SHP77 (cell line): Measurements from ENCODE around the gene TNFSF12.
A peak's percentile ranks its signal among the peaks of the same experiment; 100 is the strongest.
"Not testable (repeated sequence)": the region's sequence is repeated elsewhere in the genome, so short reads cannot be mapped to it uniquely, and the experiment has no call there.

Experiments used
- DNase-seq, 2 experiments: peaks; one replicate each; lab custom pipeline; 2025; lab: John Stamatoyannopoulos, UW

The TNFSF12 gene

DNA sequence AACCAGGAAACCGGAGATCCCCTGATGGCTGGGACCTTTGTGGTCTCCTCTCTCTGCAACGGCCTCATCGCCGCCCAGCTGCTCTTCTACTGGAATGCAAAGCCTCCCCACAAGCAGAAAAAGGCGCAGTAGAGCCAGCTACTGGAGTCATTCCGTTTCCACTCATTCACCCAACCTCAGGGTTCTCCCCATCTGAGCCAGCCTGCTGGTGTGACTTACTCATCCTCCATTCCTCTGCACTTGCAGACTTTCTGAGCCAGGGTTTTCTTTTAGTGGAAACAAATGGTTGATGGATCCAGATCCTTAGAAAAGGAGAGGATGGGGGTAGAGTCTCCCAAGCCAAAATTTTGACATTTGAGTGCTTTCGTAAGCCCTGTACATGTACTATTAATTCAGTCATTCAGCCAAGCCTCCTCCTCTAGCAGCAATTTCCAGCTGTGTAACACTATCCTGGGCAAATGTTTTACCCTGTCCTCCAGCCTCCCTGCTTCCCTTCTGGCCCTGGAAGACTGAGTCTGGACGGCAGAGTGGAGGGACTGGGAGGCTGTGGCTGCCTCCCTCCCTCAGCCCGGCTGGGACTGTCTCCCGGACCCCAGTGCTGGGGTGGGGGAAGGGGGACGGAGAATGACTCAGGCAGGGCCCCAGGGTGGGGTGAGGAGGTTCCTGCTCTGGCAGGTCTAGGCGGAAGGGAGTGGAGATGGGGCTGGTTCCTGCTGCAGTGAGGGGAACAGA, 38.7 kb downstream of the TNFSF12 start:
- no peak for DNase-seq

DNA sequence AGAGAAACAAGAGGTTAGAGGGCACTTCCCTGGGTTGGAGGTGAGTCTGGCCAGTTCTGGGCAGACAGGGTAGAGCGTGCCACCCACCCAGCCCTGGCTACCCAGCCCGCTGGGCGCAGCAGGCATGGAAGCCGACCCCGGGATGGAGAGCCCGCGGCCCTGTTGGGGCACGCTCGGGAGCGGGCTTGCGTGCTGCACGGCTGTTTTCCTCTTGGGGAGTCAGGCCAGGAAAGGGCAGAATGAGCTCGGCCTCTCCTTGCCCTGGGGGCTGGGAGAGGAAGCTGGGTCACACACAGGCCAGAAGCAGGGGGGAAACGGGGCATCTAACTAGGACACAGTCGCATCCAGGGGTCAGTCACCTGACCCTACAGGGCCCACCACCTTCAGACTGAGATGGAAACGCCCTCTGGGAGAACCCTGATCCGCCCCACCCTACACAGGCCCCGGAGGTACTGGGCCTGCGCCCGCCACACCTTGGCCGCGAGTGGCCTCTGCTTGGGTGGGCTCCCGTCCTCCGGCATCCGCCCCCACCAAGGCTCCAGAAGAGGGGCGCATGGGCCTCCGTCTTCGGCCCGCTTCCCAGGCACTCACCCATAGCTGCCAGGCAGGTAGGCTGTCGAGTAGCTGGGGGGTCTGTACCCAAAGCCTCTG, 39.8 kb downstream of the TNFSF12 start:
- DNase-seq = no peak

DNA sequence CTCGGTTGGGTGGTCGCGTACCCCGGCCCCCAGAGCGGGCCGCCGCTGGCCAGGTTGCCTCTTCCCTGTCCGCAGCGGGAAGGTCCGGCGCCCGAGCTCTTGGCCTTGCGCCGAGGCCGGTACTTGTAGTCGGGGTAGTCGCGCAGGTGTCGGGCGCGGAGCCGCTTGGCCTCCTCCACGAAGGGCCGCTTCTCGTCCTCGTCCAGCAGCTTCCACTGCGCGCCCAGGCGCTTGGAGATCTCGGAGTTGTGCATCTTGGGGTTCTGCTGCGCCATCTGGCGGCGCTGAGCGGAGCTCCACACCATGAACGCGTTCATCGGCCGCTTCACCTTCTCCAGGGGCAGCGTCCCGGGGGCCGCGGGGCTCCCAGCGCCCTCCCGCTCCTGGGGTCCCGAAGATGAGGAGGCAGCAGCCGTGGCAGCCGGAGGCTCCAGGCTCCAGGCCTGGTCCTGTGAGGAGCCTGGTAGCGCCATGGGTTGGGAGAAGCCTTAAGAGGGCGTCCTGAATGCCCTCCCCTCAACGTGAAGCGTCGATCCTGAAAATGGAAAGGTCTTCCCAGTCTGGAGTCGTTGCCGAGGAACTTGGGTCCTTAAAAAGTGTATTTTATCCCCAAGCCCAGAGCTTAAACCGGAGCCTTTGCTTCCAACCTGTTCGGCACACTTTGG, 40.5 kb downstream of the TNFSF12 start:
- peak; percentile 90 to 95 for DNase-seq

DNA sequence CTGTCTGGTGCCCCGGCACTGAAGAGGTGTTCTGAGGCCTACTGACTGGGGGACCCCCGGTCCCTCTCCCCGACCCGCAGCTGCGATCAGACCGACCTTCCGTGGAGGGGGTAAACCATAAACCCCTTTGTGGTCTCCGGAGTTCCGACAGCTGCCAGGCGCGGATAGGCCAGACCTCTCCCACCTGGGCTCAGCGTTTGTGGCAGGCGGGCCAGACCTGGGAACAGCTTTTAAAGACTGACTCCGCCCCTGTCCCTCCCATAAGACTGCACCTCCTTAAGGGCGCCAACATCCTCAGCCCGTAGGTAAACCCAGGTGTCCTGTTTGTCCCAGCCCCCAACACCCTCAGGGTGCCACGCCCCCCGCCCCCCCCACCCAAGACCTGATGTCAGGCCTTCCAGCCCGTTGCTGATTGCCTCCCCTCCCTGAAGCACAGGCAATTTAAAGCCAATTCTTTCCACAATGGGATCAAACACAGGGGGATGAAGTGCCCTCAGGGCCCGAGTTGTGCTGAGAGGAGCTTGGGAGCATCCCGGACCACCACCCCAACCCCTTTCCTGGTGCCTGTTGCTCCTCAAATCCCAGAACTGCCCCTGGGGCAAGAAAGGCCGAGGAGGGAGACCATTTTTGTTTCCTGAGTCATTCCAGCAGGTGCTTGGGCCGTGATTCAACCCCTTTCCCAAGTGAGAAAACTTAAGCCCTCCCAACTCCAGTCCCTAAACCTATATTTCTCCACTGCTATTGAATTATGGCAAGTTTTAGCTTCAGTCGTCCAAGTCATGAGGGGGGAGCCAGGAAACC, 41.2 kb downstream of the TNFSF12 start, which contains the start of gene SOX15:
Gene SOX15, minus strand, starts transcription at position 204 of the 801 bp plus-strand sequence. CDS start 418 bp downstream, outside the sequence.
- DNase-seq = no peak

DNA sequence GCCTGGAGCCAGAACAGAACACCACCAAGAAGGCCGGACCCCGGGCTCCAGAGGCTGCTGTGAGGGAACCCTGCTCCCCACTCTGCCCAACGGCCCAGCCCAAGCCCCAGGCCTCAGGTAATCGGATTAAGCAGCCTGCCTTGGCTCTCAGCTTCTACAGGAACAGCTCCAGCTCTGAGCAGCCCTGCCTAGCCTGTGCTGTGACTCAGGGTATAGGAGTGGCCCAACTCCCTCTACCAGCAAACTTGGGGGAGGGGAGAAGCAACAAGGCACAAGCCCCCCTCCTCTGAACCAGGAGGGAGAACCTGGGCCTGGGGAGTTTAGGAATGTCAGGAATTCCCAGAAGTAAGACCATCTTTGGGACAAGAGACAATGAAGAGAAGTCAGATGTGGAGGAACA, 41.9 kb downstream of the TNFSF12 start:
- no peak for DNase-seq

DNA sequence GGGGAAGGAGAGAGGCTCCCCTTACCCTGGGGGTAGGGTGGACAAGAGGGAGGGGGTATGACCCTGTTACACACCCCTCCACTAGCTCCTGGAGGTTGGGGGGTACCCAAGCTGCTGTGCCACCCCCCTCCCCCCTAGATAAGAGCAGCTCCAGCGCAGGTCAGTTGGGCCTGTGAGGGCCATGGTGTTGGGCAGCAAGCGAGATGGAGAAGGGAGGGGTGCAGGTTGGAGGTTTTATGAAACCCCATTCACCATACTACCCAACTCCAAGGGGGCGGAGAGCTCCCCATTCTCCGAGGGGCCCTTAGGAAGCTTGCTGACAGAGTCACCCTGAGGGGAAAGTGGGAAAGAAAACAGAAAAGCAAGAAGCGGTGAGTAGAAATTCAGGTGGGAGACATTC, 42.7 kb downstream of the TNFSF12 start:
- DNase-seq = no peak

DNA sequence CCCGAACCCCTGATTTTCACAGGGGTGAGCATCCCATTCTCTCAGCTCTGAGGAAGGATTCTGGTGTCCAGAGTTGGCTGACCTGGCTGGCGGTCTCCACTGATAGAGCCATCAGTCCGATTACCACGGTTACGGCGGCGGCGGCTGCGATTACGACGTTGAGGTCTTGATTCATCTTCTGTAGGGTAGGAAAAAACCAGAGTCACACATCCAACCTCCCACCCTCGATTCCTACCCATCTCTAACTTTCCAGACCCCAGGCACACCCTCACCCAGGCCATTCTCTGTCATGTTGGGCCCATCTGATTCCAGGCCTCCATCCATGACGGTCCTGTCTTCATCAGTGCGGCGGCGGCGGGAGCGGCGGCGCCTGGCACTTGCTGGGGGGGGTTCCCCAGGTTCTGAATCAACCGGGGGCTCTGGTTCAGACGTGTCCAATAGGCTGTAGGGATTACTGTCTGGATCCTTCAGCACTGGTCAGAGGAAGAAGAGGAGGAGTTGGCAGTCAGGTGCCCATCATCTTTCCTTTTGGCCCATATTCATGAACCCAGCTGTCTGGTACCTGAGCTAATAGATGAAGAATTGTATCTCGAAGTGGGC, 43.7 kb downstream of the TNFSF12 start:
- DNase-seq = no peak

DNA sequence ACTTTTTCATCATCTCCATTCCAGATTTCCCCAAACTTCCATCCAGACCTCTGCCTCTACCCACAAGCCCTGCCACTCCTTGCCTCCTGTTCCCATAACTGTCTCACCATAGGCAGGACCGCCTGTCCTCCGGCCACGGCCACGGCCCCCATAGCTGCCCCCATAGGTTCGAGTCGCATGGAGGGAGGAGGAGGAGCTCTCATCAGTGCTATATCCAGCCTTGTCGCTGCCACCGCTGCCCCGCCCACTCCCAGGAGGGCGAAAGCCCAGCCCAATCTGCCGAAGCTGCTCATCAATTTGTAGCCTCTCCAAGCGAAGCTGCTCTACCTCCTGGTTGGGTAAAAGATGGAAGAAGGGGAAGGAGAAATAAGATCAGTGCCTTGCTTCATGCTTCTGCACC, 44.4 kb downstream of the TNFSF12 start:
- no peak for DNase-seq

DNA sequence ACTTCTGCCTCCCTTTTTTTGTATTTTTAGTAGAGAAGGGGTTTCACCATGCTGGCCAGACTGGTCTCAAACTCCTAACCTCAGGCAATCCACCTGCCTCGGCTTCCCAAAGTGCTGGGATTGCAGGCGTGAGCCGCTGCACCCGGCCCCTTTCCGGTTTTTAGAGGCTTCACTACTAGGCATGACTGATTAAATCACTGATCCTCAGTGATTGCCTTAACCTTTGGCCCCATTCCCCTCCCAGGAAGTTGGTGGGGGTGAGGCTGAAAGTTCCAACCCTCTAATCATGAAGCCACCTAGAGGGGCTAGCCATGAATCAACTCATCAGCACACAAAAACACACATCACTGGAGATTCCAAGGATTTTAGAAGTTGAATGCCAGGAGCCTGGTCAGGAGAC, 48.7 kb downstream of the TNFSF12 start:
- not testable (repeated sequence) for DNase-seq

DNA sequence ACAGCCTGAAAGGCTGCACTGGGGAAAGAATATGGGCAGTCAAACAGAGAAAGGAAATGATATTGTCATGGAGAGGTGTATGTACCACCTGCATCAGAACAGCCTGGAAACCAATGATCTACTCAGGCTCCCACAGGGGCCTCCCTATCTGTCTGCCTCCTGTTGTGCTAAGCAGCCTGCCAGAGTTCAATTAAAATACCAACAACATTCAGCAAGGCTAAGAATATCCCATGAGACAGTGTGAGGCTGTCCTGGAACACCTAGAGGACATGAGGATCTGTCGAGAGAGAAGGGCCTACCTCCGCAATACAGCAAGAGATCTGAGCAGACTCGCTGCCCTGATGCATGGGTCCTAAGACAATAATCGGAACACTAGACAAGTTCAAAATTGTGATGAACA, 57.4 kb downstream of the TNFSF12 start:
- no peak for DNase-seq
